Neutrophil (primary cell): ENCODE data around the gene PLXNA4.

Source experiments
- H3K27ac ChIP-seq: fragments of 200-600 bp; sonication (generic); 2 replicates; pipeline ENCODE4 v1.5.1; 2016; ENCODE audit warnings: mild to moderate bottlenecking, moderate library complexity
- H3K27me3 ChIP-seq: fragments of 200-600 bp; sonication (generic); 2 replicates; pipeline ENCODE4 v1.6.0; 2016; ENCODE audit warnings: mild to moderate bottlenecking
- H3K36me3 ChIP-seq: fragments of 200-600 bp; sonication (generic); 2 replicates; pipeline ENCODE4 v1.5.1; 2017
- H3K4me1 ChIP-seq, 2 experiments: fragments of 200-600 bp in 1 of 2; sonication (generic) in 1 of 2; 1 replicate in 1 of 2; 2 replicates in 1 of 2; pipeline versions ENCODE4 v1.5.1 to v1.6.1; 2013 to 2016; ENCODE audit warnings: low read depth in 1 of 2, low read length in 1 of 2, mild to moderate bottlenecking in 1 of 2, moderate library complexity in 1 of 2; ENCODE audit not compliant: control insufficient read depth in 1 of 2, insufficient read depth in 1 of 2
- H3K4me3 ChIP-seq, 2 experiments: fragments of 200-600 bp in 1 of 2; sonication (generic) in 1 of 2; 1 replicate in 1 of 2; 2 replicates in 1 of 2; pipeline ENCODE4 v1.5.1; 2013 to 2016; ENCODE audit warnings: low read depth in 1 of 2, low read length in 1 of 2, mild to moderate bottlenecking in 1 of 2, moderate library complexity in 1 of 2
- H3K9me3 ChIP-seq: fragments of 200-600 bp; sonication (generic); 2 replicates; pipeline ENCODE4 v1.5.1; 2016
- CTCF ChIP-seq: fragments of 200-600 bp; sonication (generic); IDR thresholded peaks from 2 replicates; pipeline ENCODE4 v1.5.1; 2016; ENCODE audit warnings: antibody characterized with exemption

Gene PLXNA4

GRCh38 chr7:132251327-132251659 is 325.0 kb downstream of the PLXNA4 start:
- Histone ChIP-seq H3K27ac (no peak overlapping the region), H3K36me3 (no peaks in the 10 kb centered on the region), H3K4me3 (no peak overlapping the region), H3K9me3 (no peaks in the 10 kb centered on the region), H3K27me3 (peaks cover 16% of the 10 kb centered on the region), H3K4me1 (no peaks in the 10 kb centered on the region)
- TF ChIP-seq CTCF = no peak

- H3K4me3 ChIP-seq = no peak overlapping the region
- no peak for TF ChIP-seq CTCF
- H3K9me3 ChIP-seq = no peaks in the 10 kb centered on the region
- no peaks in the 10 kb centered on the region for H3K36me3 ChIP-seq
- no peak overlapping the region for H3K27ac ChIP-seq
- H3K27me3 ChIP-seq = peaks cover 16% of the 10 kb centered on the region
- H3K4me1 ChIP-seq = no peaks in the 10 kb centered on the region
These were observed 325.6 kb downstream of the PLXNA4 start for GRCh38 chr7:132250480-132251326.

- H3K27ac ChIP-seq = no peak overlapping the region
- H3K4me1 ChIP-seq = no peaks in the 10 kb centered on the region
- H3K4me3 ChIP-seq = no peak overlapping the region
- H3K27me3 ChIP-seq = peaks cover 16% of the 10 kb centered on the region
- H3K36me3 ChIP-seq = no peaks in the 10 kb centered on the region
- TF ChIP-seq CTCF = no peak
- H3K9me3 ChIP-seq = no peaks in the 10 kb centered on the region
These were observed 326.9 kb downstream of the PLXNA4 start for GRCh38 chr7:132249256-132249971.

- no peaks in the 10 kb centered on the region for H3K4me1 ChIP-seq
- H3K27me3 ChIP-seq = peaks cover 16% of the 10 kb centered on the region
- TF ChIP-seq CTCF = no peak
- H3K36me3 ChIP-seq = no peaks in the 10 kb centered on the region
- H3K4me3 ChIP-seq = no peak overlapping the region
- no peaks in the 10 kb centered on the region for H3K9me3 ChIP-seq
- H3K27ac ChIP-seq = no peak overlapping the region
These were observed 327.4 kb downstream of the PLXNA4 start for GRCh38 chr7:132248841-132249240.

GRCh38 chr7:132247995-132248618 is 328.2 kb downstream of the PLXNA4 start:
- Histone ChIP-seq H3K4me1 (no peaks in the 10 kb centered on the region), H3K36me3 (no peaks in the 10 kb centered on the region), H3K4me3 (no peak overlapping the region), H3K27ac (no peak overlapping the region), H3K27me3 (peaks cover 16% of the 10 kb centered on the region), H3K9me3 (no peaks in the 10 kb centered on the region)
- TF ChIP-seq CTCF = no peak
